ENCODE results near the gene DUOX1.
"Not testable (repeated sequence)": the region's sequence is repeated elsewhere in the genome, so short reads cannot be mapped to it uniquely, and the experiment has no call there.

DUOX1 gene

GRCh38 chr15:45129651-45130129 is at the start of gene DUOX1, which contains the start of gene DUOXA1:
DUOX1 (plus strand) TSS chr15:45129994; CDS start chr15:45131967, 1,973 bp downstream.
DUOXA1 (minus strand) TSS chr15:45129879; CDS start chr15:45123014, 6,865 bp downstream.
- no peak for TF ChIP-seq JUND (IDR thresholded peaks at IDR 0.05; ENCODE audit: low read depth)
- no peak for DNase-seq (ENCODE audit: low read depth in 1 of 2, low spot score in 1 of 2)
- in situ Hi-C loops (cut with HindIII; ENCODE audit: low pct_unique_long_range_greater_than_20kb, low sequenced_read_pairs), result no loop called here

DNA sequence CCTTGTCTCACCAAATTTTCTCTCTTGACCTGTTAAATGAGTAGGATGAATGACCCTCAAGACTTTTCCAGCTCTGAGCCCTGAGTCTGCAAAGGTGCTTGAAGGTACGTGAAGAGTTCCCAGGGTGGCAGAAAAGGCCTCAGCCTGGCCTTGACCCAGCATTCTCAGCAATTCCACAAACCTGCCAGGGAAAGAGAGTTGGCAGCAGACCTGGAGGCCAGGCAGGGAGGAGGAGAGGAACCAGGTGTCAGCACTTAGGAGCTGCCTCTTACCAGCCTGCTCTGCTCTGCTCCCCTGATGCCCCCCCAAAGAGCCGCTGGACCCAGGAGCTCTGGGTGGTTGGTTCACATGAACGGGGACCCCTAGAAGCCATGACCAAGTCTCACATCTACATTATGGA is 49.2 kb upstream of the DUOX1 start:
- DNase-seq (ENCODE audit: low read depth in 1 of 2, low spot score in 1 of 2); in situ Hi-C loops (cut with HindIII; ENCODE audit: low pct_unique_long_range_greater_than_20kb, low sequenced_read_pairs): not testable (repeated sequence)

DNA sequence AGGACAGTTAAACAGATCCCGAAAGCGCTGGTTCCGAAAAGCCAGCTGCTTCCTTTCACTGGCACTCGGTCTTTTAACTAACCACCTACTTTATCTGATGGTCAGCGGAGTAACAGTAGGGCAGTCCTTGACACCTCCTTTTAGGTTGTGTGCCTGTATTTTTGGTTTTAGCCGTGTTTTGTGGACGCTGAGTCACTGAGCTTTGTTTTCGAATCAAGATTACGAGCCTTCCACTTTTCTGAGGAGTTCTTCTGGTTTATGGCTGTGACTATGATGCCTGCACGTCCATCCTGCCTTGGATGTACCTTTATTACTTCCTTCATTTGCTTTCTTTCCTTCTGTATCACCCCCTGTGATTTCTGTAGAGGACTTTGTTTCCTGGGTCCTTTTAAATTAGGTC is 47.4 kb upstream of the DUOX1 start:
- DNase-seq (ENCODE audit: low read depth in 1 of 2, low spot score in 1 of 2); in situ Hi-C loops (cut with HindIII; ENCODE audit: low pct_unique_long_range_greater_than_20kb, low sequenced_read_pairs): not testable (repeated sequence)

DNA sequence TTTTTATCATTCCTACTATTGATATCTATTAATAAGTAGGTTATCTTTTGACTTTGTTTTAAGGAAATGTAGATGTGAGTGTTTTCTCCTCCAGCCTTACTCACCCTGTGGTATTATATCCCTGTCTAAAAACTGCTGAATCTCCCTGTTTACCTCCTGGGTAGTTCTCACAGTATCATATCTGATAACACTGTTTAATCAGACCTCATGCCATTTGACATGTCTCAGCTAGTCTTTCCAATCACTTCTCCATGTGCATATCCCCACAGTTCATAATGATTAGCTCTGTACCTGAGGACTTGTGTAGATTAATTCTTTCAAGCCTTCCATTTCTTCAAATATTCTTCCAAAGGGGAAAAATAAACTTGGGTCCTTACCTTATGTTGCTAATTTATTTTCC is 46.6 kb upstream of the DUOX1 start:
- TF ChIP-seq JUND (IDR thresholded peaks at IDR 0.05; ENCODE audit: low read depth), result no peak
- in situ Hi-C loops (cut with HindIII; ENCODE audit: low pct_unique_long_range_greater_than_20kb, low sequenced_read_pairs), result no loop called here
- no peak for DNase-seq (ENCODE audit: low read depth in 1 of 2, low spot score in 1 of 2)

- TF ChIP-seq JUND (IDR thresholded peaks at IDR 0.05; ENCODE audit: low read depth), result no peak
- DNase-seq (ENCODE audit: low read depth in 1 of 2, low spot score in 1 of 2), result no peak
- in situ Hi-C loops (cut with HindIII; ENCODE audit: low pct_unique_long_range_greater_than_20kb, low sequenced_read_pairs), result no loop called here
These were observed 45.6 kb upstream of the DUOX1 start for GRCh38 chr15:45084163-45084562.

DNA sequence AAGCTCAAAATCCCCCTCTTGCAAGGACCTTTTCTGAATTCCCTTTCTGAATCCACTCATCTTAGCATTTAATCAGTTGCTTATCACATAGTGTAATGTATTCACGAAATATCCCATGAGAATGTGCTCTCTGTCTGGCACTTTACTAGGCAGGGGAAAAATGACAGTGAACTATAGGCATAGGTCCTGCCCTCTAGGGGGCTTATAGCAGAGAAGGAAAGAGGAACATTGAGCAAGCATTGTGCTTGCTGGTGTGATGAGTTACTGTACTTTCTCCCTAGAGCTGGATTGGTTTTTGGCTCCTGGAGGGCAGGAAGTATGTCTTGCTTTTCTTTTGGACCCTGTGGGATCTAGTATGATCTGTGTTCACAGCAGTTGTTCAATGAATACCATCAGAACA is 42.3 kb upstream of the DUOX1 start:
- DNase-seq (ENCODE audit: low read depth in 1 of 2, low spot score in 1 of 2), result no peak
- no peak for TF ChIP-seq JUND (IDR thresholded peaks at IDR 0.05; ENCODE audit: low read depth)
- in situ Hi-C loops (cut with HindIII; ENCODE audit: low pct_unique_long_range_greater_than_20kb, low sequenced_read_pairs), result no loop called here

DNA sequence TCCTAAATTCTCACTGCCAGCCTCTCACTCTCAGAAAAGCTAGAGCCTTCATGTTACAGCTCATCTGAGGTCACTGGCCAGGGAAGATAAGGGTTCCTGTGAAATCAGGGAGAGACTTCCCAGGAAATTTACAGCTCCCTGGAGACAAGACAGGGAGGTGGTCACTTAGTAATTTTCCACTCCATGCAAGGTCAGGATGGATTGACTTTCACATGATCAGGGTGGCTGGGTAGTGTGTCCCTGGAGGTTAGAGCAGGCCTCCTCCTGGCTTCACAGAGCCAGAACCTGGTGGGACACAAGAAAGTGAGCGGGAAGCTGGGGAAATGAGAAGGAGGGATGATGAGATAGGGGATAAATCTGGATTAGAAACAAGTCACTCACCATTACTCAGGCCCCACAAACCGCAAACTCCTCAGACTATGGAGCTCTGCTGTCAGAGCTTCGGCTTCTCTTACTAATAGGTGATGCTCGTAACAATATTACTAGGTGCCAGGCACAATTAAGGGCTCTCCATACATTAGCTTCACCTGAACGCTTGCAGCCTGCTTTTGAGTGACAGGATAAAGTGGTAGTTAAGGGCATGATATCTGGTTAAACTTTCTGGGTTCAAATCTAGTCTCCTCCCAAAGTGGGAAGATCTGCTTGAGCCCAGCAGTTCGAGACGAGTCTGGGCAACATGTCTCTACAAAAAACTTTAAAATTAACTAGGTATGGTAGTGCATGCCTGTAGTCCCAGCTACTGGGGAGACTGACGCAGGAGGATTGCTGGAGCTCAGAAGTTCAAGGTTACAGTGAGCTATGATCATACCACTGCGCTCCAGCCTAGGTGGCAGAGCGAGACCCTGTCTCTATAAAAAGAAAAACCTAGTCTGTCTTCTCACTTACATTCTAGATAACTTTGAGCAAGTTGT is 40.7 kb upstream of the DUOX1 start:
- in situ Hi-C loops (cut with HindIII; ENCODE audit: low pct_unique_long_range_greater_than_20kb, low sequenced_read_pairs), result no loop called here
- TF ChIP-seq JUND (IDR thresholded peaks at IDR 0.05; ENCODE audit: low read depth), result no peak
- DNase-seq (ENCODE audit: low read depth in 1 of 2, low spot score in 1 of 2), result no peak

- TF ChIP-seq JUND (IDR thresholded peaks at IDR 0.05; ENCODE audit: low read depth), result no peak
- no peak for DNase-seq (ENCODE audit: low read depth in 1 of 2, low spot score in 1 of 2)
- in situ Hi-C loops (cut with HindIII; ENCODE audit: low pct_unique_long_range_greater_than_20kb, low sequenced_read_pairs), result no loop called here
These were observed 40.0 kb upstream of the DUOX1 start for GRCh38 chr15:45089712-45090373.

- in situ Hi-C loops (cut with HindIII; ENCODE audit: low pct_unique_long_range_greater_than_20kb, low sequenced_read_pairs), result no loop called here
- no peak for DNase-seq (ENCODE audit: low read depth in 1 of 2, low spot score in 1 of 2)
- TF ChIP-seq JUND (IDR thresholded peaks at IDR 0.05; ENCODE audit: low read depth), result no peak
These were observed 38.6 kb upstream of the DUOX1 start for GRCh38 chr15:45091161-45091560.

GRCh38 chr15:45091576-45091975 is 38.2 kb upstream of the DUOX1 start:
- no peak for DNase-seq (ENCODE audit: low read depth in 1 of 2, low spot score in 1 of 2)
- no peak for TF ChIP-seq JUND (IDR thresholded peaks at IDR 0.05; ENCODE audit: low read depth)
- in situ Hi-C loops (cut with HindIII; ENCODE audit: low pct_unique_long_range_greater_than_20kb, low sequenced_read_pairs), result no loop called here

- DNase-seq (ENCODE audit: low read depth in 1 of 2, low spot score in 1 of 2), result no peak
- in situ Hi-C loops (cut with HindIII; ENCODE audit: low pct_unique_long_range_greater_than_20kb, low sequenced_read_pairs), result no loop called here
- no peak for TF ChIP-seq JUND (IDR thresholded peaks at IDR 0.05; ENCODE audit: low read depth)
These were observed 36.8 kb upstream of the DUOX1 start for GRCh38 chr15:45093013-45093412.

DNA sequence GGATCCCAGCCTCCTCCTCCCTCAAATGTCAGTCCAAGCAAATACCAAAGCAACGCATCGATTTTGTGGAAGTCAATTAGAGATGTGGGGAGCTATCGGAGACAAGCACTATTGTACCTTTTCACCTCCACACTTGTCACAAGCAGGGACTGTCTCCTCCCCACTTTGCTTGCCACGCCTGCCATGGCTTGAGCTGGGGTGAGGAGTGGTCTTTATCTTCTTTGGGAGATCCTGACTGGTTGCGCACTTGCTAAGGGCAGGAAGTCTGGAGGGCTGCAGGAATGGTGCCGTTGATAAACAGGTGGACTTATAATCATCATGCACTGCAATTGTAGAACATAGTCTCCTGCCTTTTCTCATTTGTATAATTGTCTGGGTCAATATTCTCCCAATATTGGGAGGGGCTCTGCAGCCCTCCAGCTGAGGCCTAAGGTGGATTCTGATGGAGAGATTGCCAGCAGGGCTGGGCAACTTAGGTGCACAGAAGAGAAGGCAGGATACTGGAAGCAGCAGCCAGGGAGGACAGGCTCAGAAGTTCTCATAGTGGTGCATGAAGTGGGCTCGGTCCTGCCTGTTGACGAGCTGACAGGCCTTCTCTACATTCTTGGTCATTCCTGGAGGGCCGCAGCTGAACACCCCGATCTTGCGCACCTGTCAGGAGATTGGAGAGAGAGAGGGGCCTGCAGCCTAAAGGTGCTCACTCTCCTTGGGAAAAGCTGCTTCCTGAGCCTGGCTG is 36.0 kb upstream of the DUOX1 start:
- in situ Hi-C loops (cut with HindIII; ENCODE audit: low pct_unique_long_range_greater_than_20kb, low sequenced_read_pairs), result no loop called here

DNA sequence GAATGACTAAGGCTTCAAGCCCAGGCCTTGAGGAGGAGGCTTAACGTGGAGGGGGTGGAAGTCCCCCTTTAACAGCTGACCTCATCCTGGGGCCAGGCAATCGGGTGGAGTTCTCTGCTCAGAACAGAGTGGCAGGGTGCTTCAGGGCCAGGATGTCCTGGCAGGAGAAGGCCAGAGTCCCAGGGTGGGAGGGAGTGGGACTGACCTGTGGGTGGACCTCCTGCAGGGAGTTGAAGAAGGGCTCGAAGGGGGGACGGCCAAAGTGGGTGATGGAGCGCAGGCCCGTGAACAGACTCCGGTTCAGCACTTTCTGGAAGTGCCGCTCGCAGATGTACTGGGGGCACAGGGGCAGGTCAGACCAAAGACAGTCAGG is 35.5 kb upstream of the DUOX1 start:
- no peak for DNase-seq (ENCODE audit: low read depth in 1 of 2, low spot score in 1 of 2)
- no peak for TF ChIP-seq JUND (IDR thresholded peaks at IDR 0.05; ENCODE audit: low read depth)
- in situ Hi-C loops (cut with HindIII; ENCODE audit: low pct_unique_long_range_greater_than_20kb, low sequenced_read_pairs), result no loop called here

More for the DNA sequence above, 36.0 kb upstream of the DUOX1 start:
- no peak for TF ChIP-seq JUND (IDR thresholded peaks at IDR 0.05; ENCODE audit: low read depth)
- DNase-seq (ENCODE audit: low read depth in 1 of 2, low spot score in 1 of 2), result no peak
